Keratinocyte (primary cell): ENCODE measurements around the gene CCDC172. TPM values are rescaled to one million over a fixed set of nuclear protein-coding genes. Genes with fewer than 3 reads are reported as not detected.

Experiments
- DNase-seq: peaks from one replicate; pipeline ENCODE4 v3.0.0-alpha.2; 2011; ENCODE audit warnings: low read depth, missing footprints, low spot score
- FAIRE-seq: peaks from 2 replicates; lab custom pipeline; 2011; peaks lifted over from hg19 to GRCh38; lab: Jason Lieb, UNC
- H2AFZ ChIP-seq: 2 replicates; pipeline ENCODE4 v1.6.0; 2012; ENCODE audit warnings: low read length, control low read depth, inconsistent platforms; ENCODE audit not compliant: control insufficient read depth
- H3K27ac ChIP-seq: 2 replicates; pipeline ENCODE4 v1.5.1; 2011; ENCODE audit warnings: low read length; ENCODE audit not compliant: control insufficient read depth, insufficient read depth
- H3K27me3 ChIP-seq: 3 replicates; pipeline ENCODE4 v1.6.0; 2011; ENCODE audit warnings: low read length; ENCODE audit not compliant: control insufficient read depth, insufficient read depth; ENCODE audit errors: extremely low read depth
- H3K36me3 ChIP-seq, 2 experiments: 2 replicates in 1 of 2; 3 replicates in 1 of 2; pipeline ENCODE4 v1.5.1; 2011; ENCODE audit warnings: low read length in 2 of 2, mild to moderate bottlenecking in 1 of 2; ENCODE audit not compliant: control insufficient read depth in 2 of 2, insufficient read depth in 2 of 2; ENCODE audit errors: extremely low read depth in 1 of 2
- H3K4me1 ChIP-seq: 3 replicates; pipeline ENCODE4 v1.5.1; 2011; ENCODE audit warnings: low read length; ENCODE audit not compliant: control insufficient read depth, insufficient read depth; ENCODE audit errors: extremely low read depth
- H3K4me2 ChIP-seq: 3 replicates; pipeline ENCODE4 v1.6.0; 2011; ENCODE audit warnings: low read depth, low read length; ENCODE audit not compliant: control insufficient read depth, insufficient read depth; ENCODE audit errors: extremely low read depth
- H3K4me3 ChIP-seq, 3 experiments: fragments of 200-600 bp in 1 of 3; sonication (generic) in 1 of 3; 2 replicates in 2 of 3; 3 replicates in 1 of 3; pipeline ENCODE4 v1.5.1; 2011 to 2016; ENCODE audit warnings: low read length in 3 of 3, mild to moderate bottlenecking in 3 of 3, control low read depth in 2 of 3, inconsistent platforms in 1 of 3, low read depth in 1 of 3, mixed read lengths in 1 of 3, mixed run types in 1 of 3, moderate library complexity in 1 of 3; ENCODE audit not compliant: control insufficient read depth in 2 of 3, insufficient read depth in 2 of 3; ENCODE audit errors: extremely low read depth in 1 of 3
- H3K79me2 ChIP-seq: 2 replicates; pipeline ENCODE4 v1.6.0; 2012; ENCODE audit warnings: low read length; ENCODE audit not compliant: control insufficient read depth, insufficient read depth
- H3K9ac ChIP-seq: 3 replicates; pipeline ENCODE4 v1.6.0; 2011; ENCODE audit warnings: low read length; ENCODE audit not compliant: control insufficient read depth, insufficient read depth; ENCODE audit errors: extremely low read depth
- H3K9me1 ChIP-seq: 3 replicates; pipeline ENCODE4 v1.6.0; 2011; ENCODE audit warnings: low read length; ENCODE audit not compliant: control insufficient read depth, insufficient read depth; ENCODE audit errors: extremely low read depth
- H3K9me3 ChIP-seq: 2 replicates; pipeline ENCODE4 v1.5.1; 2012; ENCODE audit warnings: low read depth, low read length; ENCODE audit not compliant: control insufficient read depth
- H4K20me1 ChIP-seq: 3 replicates; pipeline ENCODE4 v1.6.0; 2011; ENCODE audit warnings: low read length; ENCODE audit not compliant: control insufficient read depth, insufficient read depth; ENCODE audit errors: extremely low read depth
- CTCF ChIP-seq, 3 experiments: IDR thresholded peaks in 1 of 3; conservative IDR thresholded peaks in 1 of 3; optimal IDR thresholded peaks in 1 of 3; 2 replicates in 2 of 3; 3 replicates in 1 of 3; pipeline versions ENCODE3 to v1.5.1; 2011; ENCODE audit warnings: low read length in 3 of 3, mild to moderate bottlenecking in 3 of 3, moderate library complexity in 2 of 3, control low read depth in 1 of 3, inconsistent platforms in 1 of 3; ENCODE audit not compliant: insufficient read depth in 2 of 3; ENCODE audit errors: extremely low read depth in 1 of 3
- EZH2 ChIP-seq: IDR thresholded peaks from one replicate; pipeline ENCODE4 v1.6.1; 2012; ENCODE audit warnings: inconsistent platforms, mild to moderate bottlenecking, low read length, moderate library complexity
- dilution Hi-C: fragments of 300-500 bp; cut with MboI; formaldehyde crosslinking; loops from one replicate; pipeline ENCODE4 v1.7.0; 2020; ENCODE audit warnings: low sequenced_read_pairs; ENCODE audit not compliant: extremely low pct_ligation_motif_present
- polyA plus RNA-seq, 5 experiments: library from polyadenylated mRNA; depleted of rRNA in 3 of 5; stranded (reverse) in 3 of 5; stranded (forward) in 1 of 5; unstranded in 1 of 5; fragments of >200 nt; gene quantifications; 1 replicate in 1 of 5; 2 replicates in 3 of 5; 3 replicates in 1 of 5; pipeline versions ENCODE4 v1.2.1 to v1.2.3, GENCODE V29; 2011 to 2012; ENCODE audit warnings: missing spikeins in 2 of 5, low read depth in 1 of 5, low replicate concordance in 1 of 5

CCDC172 gene
- polyA plus RNA-seq, 1 donor (not counting 4 experiments of a cell fraction or from before 2014, with no cell fraction given): not detected

- Histone ChIP-seq H3K27me3 (no peaks in the 10 kb centered on the region), H3K27ac (peak overlapping the region; percentile 95), H3K4me1 (peaks cover 44% of the 10 kb centered on the region), H3K4me3 (no peak overlapping the region), H3K9me3 (no peaks in the 10 kb centered on the region), H3K4me2 (peak overlapping the region; percentile 44), H3K9me1 (no peaks in the 10 kb centered on the region), H3K79me2 (no peaks in the 10 kb centered on the region), H2AFZ (no peak overlapping the region), H4K20me1 (no peaks in the 10 kb centered on the region), H3K9ac (peak overlapping the region; percentile 59), H3K36me3 (no peaks in the 10 kb centered on the region)
- TF ChIP-seq EZH2 (no peak), CTCF (optimal IDR thresholded peaks at IDR 0.05 in 1 of 3, IDR thresholded peaks at IDR 0.05 in 1 of 3, conservative IDR thresholded peaks at IDR 0.05 in 1 of 3; ENCODE audit: extremely low read depth in 1 of 3, insufficient read depth in 2 of 3, low read length in 3 of 3) (no peak)
- dilution Hi-C loops: no loop called here
- DNase-seq: peak; percentile 82
- peak; percentile 89 for FAIRE-seq
Measured at GRCh38 chr10:116417821-116418220, 93.6 kb downstream of the CCDC172 start.

- dilution Hi-C loops: no loop called here
- peak overlapping the region in 1 of 3 experiments; percentile 5 for H3K4me3 ChIP-seq
- no peaks in the 10 kb centered on the region for H3K36me3 ChIP-seq
- TF ChIP-seq EZH2 (no peak), CTCF (optimal IDR thresholded peaks at IDR 0.05 in 1 of 3, IDR thresholded peaks at IDR 0.05 in 1 of 3, conservative IDR thresholded peaks at IDR 0.05 in 1 of 3; ENCODE audit: extremely low read depth in 1 of 3, insufficient read depth in 2 of 3, low read length in 3 of 3) (no peak)
- H3K27ac ChIP-seq: peak overlapping the region; percentile 95
- H3K9ac ChIP-seq: peak overlapping the region; percentile 59
- no peaks in the 10 kb centered on the region for H3K79me2 ChIP-seq
- no peaks in the 10 kb centered on the region for H3K27me3 ChIP-seq
- no peaks in the 10 kb centered on the region for H3K9me1 ChIP-seq
- no peak overlapping the region for H2AFZ ChIP-seq
- peaks cover 44% of the 10 kb centered on the region for H3K4me1 ChIP-seq
- H3K4me2 ChIP-seq: peak overlapping the region; percentile 44
- FAIRE-seq: no peak
- DNase-seq: no peak
- H4K20me1 ChIP-seq: no peaks in the 10 kb centered on the region
- H3K9me3 ChIP-seq: no peaks in the 10 kb centered on the region
Measured at GRCh38 chr10:116418389-116418788, 94.1 kb downstream of the CCDC172 start.
